Measurements from ENCODE around the gene ERLIN1. TPM values are rescaled to one million over a fixed set of nuclear protein-coding genes. Genes with fewer than 3 reads are reported as not detected.

ERLIN1 gene
- total RNA-seq, 1 experiment from 2014 or later: 33.0 TPM

DNA sequence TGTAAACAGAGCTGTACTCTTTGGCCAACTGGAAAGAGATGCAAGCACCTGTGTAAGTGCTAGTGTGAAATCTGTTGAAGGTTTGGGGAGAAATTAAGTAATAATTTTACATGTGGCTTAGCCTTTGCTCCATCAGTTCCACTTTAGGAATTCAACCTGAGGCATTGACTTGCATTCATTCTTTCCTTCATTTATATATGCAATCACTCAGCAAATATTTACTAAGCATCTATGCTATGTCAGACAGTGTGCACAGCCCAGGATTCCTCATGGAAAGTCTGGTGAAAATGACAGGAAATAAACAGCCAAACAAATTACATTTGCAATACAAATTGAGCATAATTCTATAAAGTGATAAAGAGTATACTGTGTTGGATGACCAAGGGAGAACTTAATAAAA is 50.3 kb downstream of the ERLIN1 start:
- H2AK5ac ChIP-seq (ENCODE audit: insufficient read length, low read length): no peak overlapping the region

More for the DNA sequence above, 50.3 kb downstream of the ERLIN1 start:
- H3K36me3 Mint-ChIP-seq (ENCODE audit: insufficient read depth in 1 of 3, low read depth in 3 of 3): peaks cover 0 to 4% (median 2%) of the 10 kb centered on the region in 3 experiments; a peak in 3 of 7 replicates
- Histone ChIP-seq H2AFZ (ENCODE audit: low read length) (no peak overlapping the region), H3K14ac (ENCODE audit: insufficient read depth, low read length) (no peak overlapping the region), H3T11ph (ENCODE audit: low read length) (no peak overlapping the region), H2BK12ac (ENCODE audit: insufficient read length, low read depth, low read length) (no peak overlapping the region), H4K20me1 (ENCODE audit: control insufficient read depth, insufficient read depth, insufficient read length) (no peaks in the 10 kb centered on the region), H2BK5ac (ENCODE audit: insufficient read length, low read length) (no peak overlapping the region), H3K79me1 (ENCODE audit: insufficient read depth, low read depth, low read length, poor library complexity, severe bottlenecking) (no peaks in the 10 kb centered on the region), H3K23ac (ENCODE audit: insufficient read length, low read depth, low read length) (no peak overlapping the region), H3K23me2 (ENCODE audit: insufficient read length, low read depth, low read length, poor library complexity, severe bottlenecking) (no peaks in the 10 kb centered on the region), H4K8ac (replicated peaks; ENCODE audit: insufficient read length, low read depth, low read length) (no peak overlapping the region), H3K4me1 (ENCODE audit: insufficient read depth, low read length) (no peaks in the 10 kb centered on the region), H3K9me3 (ENCODE audit: control insufficient read depth, low read depth, low read length) (no peaks in the 10 kb centered on the region), H2BK20ac (ENCODE audit: low read depth, low read length, poor library complexity, severe bottlenecking) (no peak overlapping the region), H4K5ac (ENCODE audit: insufficient read length, low read depth, low read length) (no peak overlapping the region), H3K18ac (ENCODE audit: insufficient read length, low read depth, low read length) (no peak overlapping the region), H2BK15ac (ENCODE audit: low read depth, low read length) (no peak overlapping the region), H3K4me2 (ENCODE audit: insufficient read depth, insufficient read length, low read length) (no peak overlapping the region), H4K91ac (ENCODE audit: insufficient read length, low read depth, low read length) (no peak overlapping the region), H3K56ac (ENCODE audit: insufficient read length, low read depth, low read length) (no peak overlapping the region), H3K27me3 (ENCODE audit: insufficient read depth, low read length) (no peaks in the 10 kb centered on the region), H3K4ac (ENCODE audit: low read depth, low read length) (no peak overlapping the region), H3K79me2 (ENCODE audit: insufficient read depth, low read length) (no peaks in the 10 kb centered on the region), H3K27ac (ENCODE audit: insufficient read length, low read depth, low read length) (no peak overlapping the region), H2BK120ac (ENCODE audit: low read depth, low read length, poor library complexity, severe bottlenecking) (no peak overlapping the region), H3K9ac (ENCODE audit: extremely low read depth, insufficient read length, low read length) (no peak overlapping the region)
- no peak for DNase-seq
- H3K4me1 Mint-ChIP-seq: no peaks in the 10 kb centered on the region
- H3K4me3 Mint-ChIP-seq: no peak overlapping the region
- TF ChIP-seq CTCF (conservative IDR thresholded peaks at IDR 0.05): no peak
- H3K27me3 Mint-ChIP-seq (ENCODE audit: low read depth): peaks cover 4% of the 10 kb centered on the region; the same call in 1 of the 2 replicates
- no peak overlapping the region for H3K27ac Mint-ChIP-seq
- H3K9me3 Mint-ChIP-seq: peaks cover 23 to 25% of the 10 kb centered on the region in 2 experiments
